Stomach (tissue), 9 donors: Measurements from ENCODE around the gene DIRAS1. TPM values are rescaled to one million over a fixed set of nuclear protein-coding genes. Genes with fewer than 3 reads are reported as not detected.

ENCODE experiments used
- DNase-seq, 2 donors: peaks; one replicate each; pipeline versions ENCODE4 v3.0.0 to v3.0.0-alpha.2; 2013 to 2019
- H3K27ac ChIP-seq, 5 donors: fragments of 200-600 bp in 4 of 5; sonication (generic) in 4 of 5; one replicate each; pipeline ENCODE4 v1.5.1; 2013 to 2019; ENCODE audit warnings: mild to moderate bottlenecking in 1 of 5, moderate library complexity in 1 of 5
- H3K27me3 ChIP-seq, 3 donors: fragments of 200-600 bp; sonication (generic); one replicate each; pipeline ENCODE4 v1.5.1; 2017 to 2019; ENCODE audit warnings: mixed run types in 1 of 3
- H3K36me3 ChIP-seq, 4 donors: fragments of 200-600 bp; sonication (generic); 1 replicate in 3 of 4; 2 replicates in 1 of 4; pipeline ENCODE4 v1.5.1; 2016 to 2019
- H3K4me1 ChIP-seq, 4 donors: fragments of 200-600 bp; sonication (generic); one replicate each; pipeline ENCODE4 v1.5.1; 2016 to 2019
- H3K4me3 ChIP-seq, 4 donors: fragments of 200-600 bp; sonication (generic) in 3 of 4; one replicate each; pipeline ENCODE4 v1.5.1; 2016 to 2019; ENCODE audit warnings: mild to moderate bottlenecking in 1 of 4
- H3K9me3 ChIP-seq, 4 donors: fragments of 200-600 bp; sonication (generic); one replicate each; pipeline ENCODE4 v1.5.1; 2016 to 2019
- EP300 ChIP-seq: sonication (generic); formaldehyde crosslinking; IDR thresholded peaks from one replicate; pipeline ENCODE4 v1.6.1; 2017; ENCODE audit warnings: antibody characterized with exemption
- POLR2A ChIP-seq, 4 donors: fragments of 450-650 bp; IDR thresholded peaks; one replicate each; pipeline ENCODE4 v1.6.1; 2016; ENCODE audit warnings: antibody characterized with exemption in 4 of 4, control low read depth in 2 of 4, mild to moderate bottlenecking in 1 of 4, moderate library complexity in 1 of 4
- POLR2AphosphoS5 ChIP-seq, 3 donors: sonication (generic); formaldehyde crosslinking; IDR thresholded peaks; one replicate each; pipeline ENCODE4 v1.6.1; 2016; ENCODE audit warnings: antibody characterized with exemption in 3 of 3
- WGBS, 5 donors: extraction: QIAGEN DNeasy Blood & Tissue Kit in 3 of 5; methylation state at CpG; one replicate each; pipeline versions ENCODE4 v1.1.5 to v1.1.7; 2013 to 2018; 5-methylcytosine and 5-hydroxymethylcytosine counted together
- intact Hi-C: fragments of 100-400 bp; cut with DNase I; formaldehyde crosslinking; loops from one replicate; pipeline ENCODE4 v1.15.1; 2023; ENCODE audit warnings: low total_unique reads
- polyA plus RNA-seq, 3 donors: library from polyadenylated mRNA; stranded (reverse); fragments of 200-250 nt; gene quantifications; one replicate each; pipeline ENCODE4 v1.2.3, GENCODE V29; 2013
- total RNA-seq, 5 donors: library from RNA; depleted of rRNA; stranded (reverse); fragments of >200 nt; gene quantifications; one replicate each; pipeline versions ENCODE4 v1.1.0 to v1.2.3, GENCODE V29; 2014 to 2016
- TF ChIP-seq, protein P1 (sequence below), 7 experiments: fragments of 450-650 bp in 4 of 7; fragments of 200-600 bp in 3 of 7; sonication (generic) in 3 of 7; IDR thresholded peaks; one replicate each; pipeline ENCODE4 v1.5.1; 2016 to 2019; ENCODE audit warnings: antibody characterized with exemption in 7 of 7, control low read depth in 2 of 7, mild to moderate bottlenecking in 1 of 7
- donor health status: healthy with polysubstance abuse.
- donor health status: Bipolar disorder and iron deficiency.
- donor health status: healthy.

The DIRAS1 gene
- total and polyA plus RNA-seq, 8 donors = 0.73 to 8.4 (median 2.1) TPM; not detected in 1

DNA sequence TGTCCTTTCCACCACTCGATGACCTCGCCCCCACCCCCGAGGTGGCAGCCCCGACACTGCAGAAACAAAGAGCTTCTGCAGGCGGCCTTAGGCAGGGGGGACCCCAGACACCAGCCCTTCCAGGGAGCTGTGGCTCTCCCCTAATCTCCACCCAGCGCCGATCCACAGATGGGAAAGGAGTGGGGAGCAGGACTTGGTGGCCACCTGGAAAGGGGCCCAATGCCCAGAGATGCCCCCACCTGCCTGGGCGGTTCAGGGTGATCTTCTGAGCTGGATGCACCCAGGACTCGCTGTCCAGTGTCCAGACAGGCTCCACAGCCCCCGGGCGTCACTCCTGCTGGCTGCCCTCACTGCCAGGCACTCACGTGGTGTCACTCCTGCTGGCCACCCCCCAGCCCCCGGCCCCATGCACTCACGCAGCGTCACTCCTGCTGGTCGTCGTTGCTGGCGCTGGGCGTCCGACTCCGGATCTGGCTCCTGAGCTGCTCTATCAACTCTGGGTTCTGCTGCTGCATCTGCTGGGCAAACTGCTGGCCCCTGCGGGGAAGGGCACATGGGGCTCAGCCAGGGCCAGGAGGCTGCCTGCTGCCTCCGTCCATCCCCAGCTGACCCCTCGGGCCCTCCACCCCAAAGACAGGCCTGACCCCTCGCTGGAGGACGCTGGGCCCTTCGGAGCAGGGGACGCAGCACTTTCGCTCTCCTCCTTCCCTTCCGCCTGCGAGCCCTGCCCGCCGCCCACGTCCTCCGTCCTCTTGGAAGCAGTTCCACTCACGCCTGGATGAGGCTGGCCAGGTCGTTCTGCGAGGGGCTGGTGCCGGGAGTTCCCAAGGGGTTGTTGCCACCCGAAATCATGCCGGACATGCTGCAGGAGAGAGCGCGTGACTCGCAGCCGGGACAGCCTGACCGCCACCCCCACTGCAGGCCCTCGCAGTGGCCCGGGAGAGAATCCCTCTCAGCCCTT, 36.0 kb upstream of the DIRAS1 start:
- H3K36me3 ChIP-seq = peaks cover 63 to 96% (median 87%) of the 10 kb centered on the region in 4 donors
- TF ChIP-seq POLR2AphosphoS5 (IDR thresholded peaks at IDR 0.05) = no peak
- TF ChIP-seq, protein P1, sequence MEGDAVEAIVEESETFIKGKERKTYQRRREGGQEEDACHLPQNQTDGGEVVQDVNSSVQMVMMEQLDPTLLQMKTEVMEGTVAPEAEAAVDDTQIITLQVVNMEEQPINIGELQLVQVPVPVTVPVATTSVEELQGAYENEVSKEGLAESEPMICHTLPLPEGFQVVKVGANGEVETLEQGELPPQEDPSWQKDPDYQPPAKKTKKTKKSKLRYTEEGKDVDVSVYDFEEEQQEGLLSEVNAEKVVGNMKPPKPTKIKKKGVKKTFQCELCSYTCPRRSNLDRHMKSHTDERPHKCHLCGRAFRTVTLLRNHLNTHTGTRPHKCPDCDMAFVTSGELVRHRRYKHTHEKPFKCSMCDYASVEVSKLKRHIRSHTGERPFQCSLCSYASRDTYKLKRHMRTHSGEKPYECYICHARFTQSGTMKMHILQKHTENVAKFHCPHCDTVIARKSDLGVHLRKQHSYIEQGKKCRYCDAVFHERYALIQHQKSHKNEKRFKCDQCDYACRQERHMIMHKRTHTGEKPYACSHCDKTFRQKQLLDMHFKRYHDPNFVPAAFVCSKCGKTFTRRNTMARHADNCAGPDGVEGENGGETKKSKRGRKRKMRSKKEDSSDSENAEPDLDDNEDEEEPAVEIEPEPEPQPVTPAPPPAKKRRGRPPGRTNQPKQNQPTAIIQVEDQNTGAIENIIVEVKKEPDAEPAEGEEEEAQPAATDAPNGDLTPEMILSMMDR (IDR thresholded peaks at IDR 0.05) = no peak
- no peak for TF ChIP-seq POLR2A (IDR thresholded peaks at IDR 0.05)
- no peak for TF ChIP-seq EP300
- intact Hi-C loops = no loop called here
- H3K4me1 ChIP-seq = no peaks in the 10 kb centered on the region
- WGBS, 5 donors = 94 to 95% (median 95%) methylated on average over 44 to 48 of the region's 48 CpGs
- H3K27me3 ChIP-seq = no peaks in the 10 kb centered on the region
- H3K4me3 ChIP-seq = no peak overlapping the region
- DNase-seq = no peak
- no peaks in the 10 kb centered on the region for H3K9me3 ChIP-seq
- H3K27ac ChIP-seq = no peak overlapping the region

DNA sequence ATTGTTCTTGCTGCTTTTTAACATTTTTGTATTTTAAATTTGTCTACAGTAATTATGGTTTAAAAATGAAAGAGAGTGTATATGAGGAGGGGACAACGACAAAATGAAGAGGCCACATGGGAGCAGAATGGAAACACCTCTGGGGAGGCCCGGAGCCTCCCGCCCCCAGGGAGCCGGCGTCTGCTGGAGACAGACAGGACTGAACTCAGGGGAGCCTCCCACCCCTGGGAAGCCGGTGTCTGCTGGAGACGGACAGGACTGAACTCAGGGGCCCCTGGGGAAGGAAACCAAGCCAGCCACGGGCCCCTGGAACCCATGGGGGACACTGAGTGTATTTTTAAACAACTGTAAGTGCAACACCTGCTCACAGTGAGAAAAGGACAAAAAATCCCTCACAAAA, 35.3 kb upstream of the DIRAS1 start:
- H3K4me3 ChIP-seq = no peak overlapping the region
- no peaks in the 10 kb centered on the region for H3K4me1 ChIP-seq
- TF ChIP-seq, protein P1 (IDR thresholded peaks at IDR 0.05) = no peak
- TF ChIP-seq POLR2A (IDR thresholded peaks at IDR 0.05) (no peak), POLR2AphosphoS5 (IDR thresholded peaks at IDR 0.05) (no peak), EP300 (no peak)
- H3K36me3 ChIP-seq = peaks cover 57 to 88% (median 80%) of the 10 kb centered on the region in 4 donors
- no peaks in the 10 kb centered on the region for H3K27me3 ChIP-seq
- H3K27ac ChIP-seq = no peak overlapping the region
- WGBS, 5 donors = 85 to 95% (median 90%) methylated on average over 8 of the region's 8 CpGs
- DNase-seq = no peak
- intact Hi-C loops = no loop called here
- H3K9me3 ChIP-seq = no peaks in the 10 kb centered on the region

DNA sequence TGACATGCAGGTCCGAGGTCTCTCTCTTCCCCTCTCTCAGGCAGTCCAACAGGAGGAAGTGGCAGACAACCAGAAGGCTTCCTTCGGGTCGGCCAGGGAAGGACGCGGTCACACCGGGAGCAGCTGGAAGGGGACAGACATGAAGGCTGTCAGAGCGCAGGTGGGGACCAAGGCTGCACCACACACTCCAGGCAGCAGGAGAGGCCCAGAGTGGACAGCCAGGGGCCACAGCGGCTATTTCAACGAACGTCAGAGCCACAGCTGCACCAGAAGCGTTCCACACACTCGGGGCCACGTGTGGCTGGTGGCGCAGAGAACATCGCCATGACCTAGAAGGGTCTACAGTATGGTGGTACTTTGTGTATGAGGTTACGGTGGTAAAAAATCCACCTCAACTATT, 34.6 kb upstream of the DIRAS1 start:
- DNase-seq = no peak
- H3K27me3 ChIP-seq = no peaks in the 10 kb centered on the region
- peaks cover 50 to 82% (median 73%) of the 10 kb centered on the region in 4 donors for H3K36me3 ChIP-seq
- H3K27ac ChIP-seq = no peak overlapping the region
- WGBS, 5 donors = 91 to 96% (median 92%) methylated on average over 16 of the region's 16 CpGs
- TF ChIP-seq POLR2AphosphoS5 (IDR thresholded peaks at IDR 0.05) (no peak), POLR2A (IDR thresholded peaks at IDR 0.05) (no peak), EP300 (no peak)
- TF ChIP-seq, protein P1 (IDR thresholded peaks at IDR 0.05) = no peak
- no peaks in the 10 kb centered on the region for H3K4me1 ChIP-seq
- intact Hi-C loops = no loop called here
- no peak overlapping the region for H3K4me3 ChIP-seq
- H3K9me3 ChIP-seq = no peaks in the 10 kb centered on the region

DNA sequence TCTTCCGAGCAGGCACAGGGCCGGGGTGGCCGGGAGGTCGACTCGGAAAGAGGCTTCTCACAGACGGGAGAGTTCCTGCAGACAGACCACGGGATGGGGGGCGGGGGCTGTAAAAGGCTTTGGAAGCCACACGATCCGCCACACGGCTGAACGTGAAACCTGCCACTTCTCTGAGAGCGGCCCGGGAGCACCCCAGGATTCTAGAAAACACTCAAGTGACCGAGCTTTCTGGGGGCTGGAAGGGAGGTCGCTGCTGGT, 34.2 kb upstream of the DIRAS1 start:
- intact Hi-C loops = no loop called here
- Histone ChIP-seq H3K4me1 (no peaks in the 10 kb centered on the region), H3K4me3 (no peak overlapping the region), H3K27ac (no peak overlapping the region), H3K27me3 (no peaks in the 10 kb centered on the region), H3K36me3 (peaks cover 47 to 78% (median 69%) of the 10 kb centered on the region in 4 donors), H3K9me3 (no peaks in the 10 kb centered on the region)
- WGBS, 5 donors = 92 to 94% (median 92%) methylated on average over 16 of the region's 16 CpGs
- TF ChIP-seq POLR2A (IDR thresholded peaks at IDR 0.05) (no peak), EP300 (no peak), POLR2AphosphoS5 (IDR thresholded peaks at IDR 0.05) (no peak)
- TF ChIP-seq, protein P1 (IDR thresholded peaks at IDR 0.05) = no peak
- DNase-seq = no peak
